Erythroblast (primary cell): ENCODE measurements around the gene OSBPL3.

Source experiments
- GATA1 ChIP-seq: IDR thresholded peaks from 2 replicates; pipeline ENCODE4 v1.6.1; 2011; ENCODE audit warnings: low read depth, mild to moderate bottlenecking, control low read depth, low read length, moderate library complexity
- POLR2A ChIP-seq: IDR thresholded peaks from 2 replicates; pipeline ENCODE4 v1.6.1; 2011; ENCODE audit warnings: mild to moderate bottlenecking, low read length

GRCh38 chr7:24793982-24794648 is 185.9 kb downstream of the OSBPL3 start:
- TF ChIP-seq POLR2A (no peak), GATA1 (no peak)
